ENCODE data around the gene ENOX1.

ENOX1 gene

GRCh38 chr13:43257765-43258164 lies 529.0 kb downstream of the ENOX1 start:
- H3K36me3 ChIP-seq (ENCODE audit: insufficient read depth, low read length) = no peaks in the 10 kb centered on the region
- H3K4me3 ChIP-seq (ENCODE audit: low read depth in 1 of 2, low read length in 2 of 2) = no peak overlapping the region
- H3K9me3 ChIP-seq (ENCODE audit: insufficient read depth, low read length, severe bottlenecking) = no peaks in the 10 kb centered on the region
- no peak overlapping the region for H3K4me2 ChIP-seq (ENCODE audit: insufficient read depth, low read length)
- H4K20me1 ChIP-seq (ENCODE audit: insufficient read depth, low read length) = no peaks in the 10 kb centered on the region
- ATAC-seq (ENCODE audit: insufficient read depth, low read depth) = no peak
- no peak overlapping the region for H3K9ac ChIP-seq (ENCODE audit: low read depth, low read length)
- H3K27me3 ChIP-seq (ENCODE audit: insufficient read depth, low read length, poor library complexity) = peaks cover 3% of the 10 kb centered on the region
- no peaks in the 10 kb centered on the region for H3K4me1 ChIP-seq (ENCODE audit: insufficient read depth, low read length)
- no peaks in the 10 kb centered on the region for H3K79me2 ChIP-seq (ENCODE audit: insufficient read depth, low read length)
- DNase-seq = no peak
- H2AFZ ChIP-seq (ENCODE audit: low read depth, low read length) = no peak overlapping the region
- H3K27ac ChIP-seq (ENCODE audit: low read length) = no peak overlapping the region
- TF ChIP-seq CTCF (IDR thresholded peaks at IDR 0.05; ENCODE audit: borderline replicate concordance, extremely low read depth, low read length, poor library complexity, severe bottlenecking) = no peak
- no peak for TF ChIP-seq EZH2 (IDR thresholded peaks at IDR 0.05; ENCODE audit: borderline replicate concordance, low read depth, low read length, severe bottlenecking)

- H3K27ac ChIP-seq (ENCODE audit: low read length) = no peak overlapping the region
- peaks cover 3% of the 10 kb centered on the region for H3K27me3 ChIP-seq (ENCODE audit: insufficient read depth, low read length, poor library complexity)
- TF ChIP-seq EZH2 (IDR thresholded peaks at IDR 0.05; ENCODE audit: borderline replicate concordance, low read depth, low read length, severe bottlenecking) = no peak
- no peak for TF ChIP-seq CTCF (IDR thresholded peaks at IDR 0.05; ENCODE audit: borderline replicate concordance, extremely low read depth, low read length, poor library complexity, severe bottlenecking)
- H2AFZ ChIP-seq (ENCODE audit: low read depth, low read length) = no peak overlapping the region
- no peak overlapping the region for H3K9ac ChIP-seq (ENCODE audit: low read depth, low read length)
- no peaks in the 10 kb centered on the region for H4K20me1 ChIP-seq (ENCODE audit: insufficient read depth, low read length)
- no peaks in the 10 kb centered on the region for H3K4me1 ChIP-seq (ENCODE audit: insufficient read depth, low read length)
- H3K4me3 ChIP-seq (ENCODE audit: low read depth in 1 of 2, low read length in 2 of 2) = no peak overlapping the region
- H3K9me3 ChIP-seq (ENCODE audit: insufficient read depth, low read length, severe bottlenecking) = no peaks in the 10 kb centered on the region
- DNase-seq (no peak), ATAC-seq (ENCODE audit: insufficient read depth, low read depth) (no peak)
- no peaks in the 10 kb centered on the region for H3K36me3 ChIP-seq (ENCODE audit: insufficient read depth, low read length)
- no peak overlapping the region for H3K4me2 ChIP-seq (ENCODE audit: insufficient read depth, low read length)
- H3K79me2 ChIP-seq (ENCODE audit: insufficient read depth, low read length) = no peaks in the 10 kb centered on the region
Observed at GRCh38 chr13:43251961-43252360, 534.8 kb downstream of the ENOX1 start.

- peak; percentile 89 for ATAC-seq (ENCODE audit: insufficient read depth, low read depth)
- TF ChIP-seq CTCF (IDR thresholded peaks at IDR 0.05; ENCODE audit: borderline replicate concordance, extremely low read depth, low read length, poor library complexity, severe bottlenecking) (no peak), EZH2 (IDR thresholded peaks at IDR 0.05; ENCODE audit: borderline replicate concordance, low read depth, low read length, severe bottlenecking) (no peak)
- Histone ChIP-seq H3K36me3 (ENCODE audit: insufficient read depth, low read length) (no peaks in the 10 kb centered on the region), H3K27ac (ENCODE audit: low read length) (no peak overlapping the region), H3K27me3 (ENCODE audit: insufficient read depth, low read length, poor library complexity) (peaks cover 2% of the 10 kb centered on the region), H2AFZ (ENCODE audit: low read depth, low read length) (no peak overlapping the region), H4K20me1 (ENCODE audit: insufficient read depth, low read length) (no peaks in the 10 kb centered on the region), H3K79me2 (ENCODE audit: insufficient read depth, low read length) (no peaks in the 10 kb centered on the region), H3K4me3 (ENCODE audit: low read depth in 1 of 2, low read length in 2 of 2) (no peak overlapping the region), H3K9ac (ENCODE audit: low read depth, low read length) (no peak overlapping the region), H3K4me1 (ENCODE audit: insufficient read depth, low read length) (no peaks in the 10 kb centered on the region), H3K4me2 (ENCODE audit: insufficient read depth, low read length) (no peak overlapping the region), H3K9me3 (ENCODE audit: insufficient read depth, low read length, severe bottlenecking) (no peaks in the 10 kb centered on the region)
- peak; percentile 38 for DNase-seq
Observed at GRCh38 chr13:43246382-43246781, 540.4 kb downstream of the ENOX1 start.
